ENCODE data around the gene SRRM4. TPM values are rescaled to one million over a fixed set of nuclear protein-coding genes. Genes with fewer than 3 reads are reported as not detected.

The SRRM4 gene
- total RNA-seq, 1 experiment from 2014 or later, result 1.4 TPM

DNA sequence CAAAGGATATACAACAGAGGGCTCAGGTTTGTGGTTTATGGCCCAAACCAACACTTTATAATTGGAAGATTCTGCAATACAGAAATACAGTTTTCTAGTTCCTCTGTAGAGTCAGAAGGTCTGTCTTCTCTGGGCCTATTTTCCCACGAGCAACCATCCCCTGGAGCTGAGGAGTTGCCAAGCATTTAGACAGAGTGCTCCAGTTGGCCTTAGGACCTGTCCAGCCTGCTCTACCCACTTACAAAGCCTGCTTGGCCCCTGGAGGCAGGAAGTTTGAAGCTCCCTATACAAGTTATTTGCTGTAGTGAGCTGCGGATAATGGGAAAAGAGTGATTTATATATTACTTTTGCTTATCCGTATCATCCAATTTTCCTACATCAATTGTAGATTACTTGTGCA lies 136.6 kb downstream of the SRRM4 start:
- no peak overlapping the region for H2AK5ac ChIP-seq (ENCODE audit: insufficient read length, low read length)
- no peak overlapping the region for H3K4me3 Mint-ChIP-seq
- H3T11ph ChIP-seq (ENCODE audit: low read length), result no peak overlapping the region
- no peaks in the 10 kb centered on the region for H3K27me3 ChIP-seq (ENCODE audit: insufficient read depth, low read length)
- H2BK15ac ChIP-seq (ENCODE audit: low read depth, low read length), result no peak overlapping the region
- H3K4me2 ChIP-seq (ENCODE audit: insufficient read depth, insufficient read length, low read length), result no peak overlapping the region
- no peaks in the 10 kb centered on the region for H3K4me1 ChIP-seq (ENCODE audit: insufficient read depth, low read length)
- H3K14ac ChIP-seq (ENCODE audit: insufficient read depth, low read length), result no peak overlapping the region
- no peak for DNase-seq
- H3K79me2 ChIP-seq (ENCODE audit: insufficient read depth, low read length), result no peaks in the 10 kb centered on the region
- no peak overlapping the region for H2BK12ac ChIP-seq (ENCODE audit: insufficient read length, low read depth, low read length)
- H4K20me1 ChIP-seq (ENCODE audit: control insufficient read depth, insufficient read depth, insufficient read length), result no peaks in the 10 kb centered on the region
- H2BK20ac ChIP-seq (ENCODE audit: low read depth, low read length, poor library complexity, severe bottlenecking), result no peak overlapping the region
- WGBS (ENCODE audit: extremely low coverage, insufficient read length, low lambda C conversion rate), result no CpG with 5 or more reads among the region's 3 CpGs
- no peak overlapping the region for H4K5ac ChIP-seq (ENCODE audit: insufficient read length, low read depth, low read length)
- H3K9me3 Mint-ChIP-seq, result no peaks in the 10 kb centered on the region
- no peaks in the 10 kb centered on the region for H3K36me3 Mint-ChIP-seq (ENCODE audit: insufficient read depth in 1 of 3, low read depth in 3 of 3)
- H3K27ac Mint-ChIP-seq, result 0 out of 7 replicates have a peak overlapping the region, but pooled peaks of 1 of the 3 experiments have one; percentile 18
- no peak overlapping the region for H4K91ac ChIP-seq (ENCODE audit: insufficient read length, low read depth, low read length)
- H3K18ac ChIP-seq (ENCODE audit: insufficient read length, low read depth, low read length), result no peak overlapping the region
- peak overlapping the region; percentile 44 for H3K56ac ChIP-seq (ENCODE audit: insufficient read length, low read depth, low read length)
- H3K23me2 ChIP-seq (ENCODE audit: insufficient read length, low read depth, low read length, poor library complexity, severe bottlenecking), result no peaks in the 10 kb centered on the region
- H2BK5ac ChIP-seq (ENCODE audit: insufficient read length, low read length), result no peak overlapping the region
- H3K9me3 ChIP-seq (ENCODE audit: control insufficient read depth, low read depth, low read length), result no peaks in the 10 kb centered on the region
- no peak overlapping the region for H3K9ac ChIP-seq (ENCODE audit: extremely low read depth, insufficient read length, low read length)
- no peaks in the 10 kb centered on the region; the same call in 1 of the 2 replicates for H3K27me3 Mint-ChIP-seq (ENCODE audit: low read depth)
- H3K79me1 ChIP-seq (ENCODE audit: insufficient read depth, low read depth, low read length, poor library complexity, severe bottlenecking), result no peaks in the 10 kb centered on the region
- peaks cover 13 to 20% of the 10 kb centered on the region in 2 experiments for H3K4me1 Mint-ChIP-seq
- no peak overlapping the region for H2AFZ ChIP-seq (ENCODE audit: low read length)
- TF ChIP-seq, protein P1, sequence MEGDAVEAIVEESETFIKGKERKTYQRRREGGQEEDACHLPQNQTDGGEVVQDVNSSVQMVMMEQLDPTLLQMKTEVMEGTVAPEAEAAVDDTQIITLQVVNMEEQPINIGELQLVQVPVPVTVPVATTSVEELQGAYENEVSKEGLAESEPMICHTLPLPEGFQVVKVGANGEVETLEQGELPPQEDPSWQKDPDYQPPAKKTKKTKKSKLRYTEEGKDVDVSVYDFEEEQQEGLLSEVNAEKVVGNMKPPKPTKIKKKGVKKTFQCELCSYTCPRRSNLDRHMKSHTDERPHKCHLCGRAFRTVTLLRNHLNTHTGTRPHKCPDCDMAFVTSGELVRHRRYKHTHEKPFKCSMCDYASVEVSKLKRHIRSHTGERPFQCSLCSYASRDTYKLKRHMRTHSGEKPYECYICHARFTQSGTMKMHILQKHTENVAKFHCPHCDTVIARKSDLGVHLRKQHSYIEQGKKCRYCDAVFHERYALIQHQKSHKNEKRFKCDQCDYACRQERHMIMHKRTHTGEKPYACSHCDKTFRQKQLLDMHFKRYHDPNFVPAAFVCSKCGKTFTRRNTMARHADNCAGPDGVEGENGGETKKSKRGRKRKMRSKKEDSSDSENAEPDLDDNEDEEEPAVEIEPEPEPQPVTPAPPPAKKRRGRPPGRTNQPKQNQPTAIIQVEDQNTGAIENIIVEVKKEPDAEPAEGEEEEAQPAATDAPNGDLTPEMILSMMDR (conservative IDR thresholded peaks at IDR 0.05), result no peak
- no peak overlapping the region for H4K8ac ChIP-seq (replicated peaks; ENCODE audit: insufficient read length, low read depth, low read length)
- H3K23ac ChIP-seq (ENCODE audit: insufficient read length, low read depth, low read length), result no peak overlapping the region
- no peak overlapping the region for H2BK120ac ChIP-seq (ENCODE audit: low read depth, low read length, poor library complexity, severe bottlenecking)
- no peak overlapping the region for H3K27ac ChIP-seq (ENCODE audit: insufficient read length, low read depth, low read length)
- no peak overlapping the region for H3K4ac ChIP-seq (ENCODE audit: low read depth, low read length)

Data from H9 (cell line).